ENCODE measurements around the gene GRAP2. TPM values are rescaled to one million over a fixed set of nuclear protein-coding genes. Genes with fewer than 3 reads are reported as not detected.

Gene GRAP2
- total and polyA plus RNA-seq, 9 of the 15 experiments (the other 6 are each of a cell fraction or from before 2014, with no cell fraction given), result 4.8 to 88.7 (median 60.4) TPM

GRCh38 chr22:39946503-39947219 lies 45.8 kb downstream of the GRAP2 start (continued):
- TF ChIP-seq MGA (IDR thresholded peaks at IDR 0.05), result no peak; the same call in 1 of the 2 replicates
- peak; percentile 89 for TF ChIP-seq KLF16 (IDR thresholded peaks at IDR 0.05)
- TF ChIP-seq RFX1 (IDR thresholded peaks at IDR 0.05), result no peak
- TF ChIP-seq SIRT6 (IDR thresholded peaks at IDR 0.05; ENCODE audit: low read depth, low read length), result no peak
- no peak for TF ChIP-seq SREBF1 (IDR thresholded peaks at IDR 0.05; ENCODE audit: borderline replicate concordance, low read depth, low read length)
- no peak for TF ChIP-seq SMARCA5 (IDR thresholded peaks at IDR 0.05)
- TF ChIP-seq FOXA3 (CRISPR knock-in tag; conservative IDR thresholded peaks at IDR 0.05 in 1 of 2, IDR thresholded peaks at IDR 0.05 in 1 of 2), result peak; percentile 66 to 71; a peak in 3 of 4 replicates
- TF ChIP-seq TFAM (CRISPR knock-in tag; conservative IDR thresholded peaks at IDR 0.05), result no peak
- no peak for TF ChIP-seq ZFP1 (CRISPR knock-in tag; IDR thresholded peaks at IDR 0.05)
- TF ChIP-seq SLC30A9 (CRISPR knock-in tag; IDR thresholded peaks at IDR 0.05), result no peak
- no peak for TF ChIP-seq CBFB (CRISPR knock-in tag; IDR thresholded peaks at IDR 0.05)
- TF ChIP-seq XRCC3 (IDR thresholded peaks at IDR 0.05), result no peak
- no peak for TF ChIP-seq ZNF124 (CRISPR knock-in tag; IDR thresholded peaks at IDR 0.05)
- 0 out of 4 replicates have a peak, but pooled peaks of 1 of the 2 experiments have one; percentile 6 for TF ChIP-seq TEAD1 (CRISPR knock-in tag; IDR thresholded peaks at IDR 0.05)
- TF ChIP-seq ZNF707 (CRISPR knock-in tag; conservative IDR thresholded peaks at IDR 0.05), result no peak
- TF ChIP-seq SMC3 (conservative IDR thresholded peaks at IDR 0.05; ENCODE audit: insufficient read depth, low read depth, low read length), result no peak
- no peak for TF ChIP-seq GTF2A2 (tag; IDR thresholded peaks at IDR 0.05)
- TF ChIP-seq NFRKB (IDR thresholded peaks at IDR 0.05; ENCODE audit: low read depth), result peak; percentile 69
- peak; percentile 66; the same call in 1 of the 2 replicates for TF ChIP-seq BRD4 (IDR thresholded peaks at IDR 0.05)

Data from K562 (cell line).